Measurements from ENCODE around the gene MDFI.

GRCh38 chr6:41654698-41655151, 16.5 kb downstream of the MDFI start:
- no peak for TF ChIP-seq YY1 (IDR thresholded peaks at IDR 0.05; ENCODE audit: insufficient read depth, insufficient read length)
- no peak for TF ChIP-seq SUZ12 (IDR thresholded peaks at IDR 0.05; ENCODE audit: extremely low read depth, insufficient read depth, insufficient read length)
- no peak for TF ChIP-seq ZNF274 (IDR thresholded peaks at IDR 0.05; ENCODE audit: low read depth, low read length)

Data from NT2/D1 (cell line).